B cell (primary cell): ENCODE measurements around the gene SYNE1. TPM values are rescaled to one million over a fixed set of nuclear protein-coding genes. Genes with fewer than 3 reads are reported as not detected.

Source experiments
- ATAC-seq: fragments of 200-7000 bp; cut with Tn5 transposase; one replicate; pipeline ENCODE4 v1.10.0; 2021; ENCODE audit warnings: low read depth, mild to moderate bottlenecking, moderate number of reproducible peaks, moderate library complexity
- CTCF ChIA-PET: fragments of 350-600 bp; sonication (Branson Sonifier 250); formaldehyde crosslinking; loops from one replicate; lab custom pipeline; 2021; ENCODE audit warnings: antibody characterized with exemption, inconsistent platforms; lab: Charles Lee
- POLR2A ChIA-PET: fragments of 350-600 bp; sonication (Branson Sonifier 250); formaldehyde crosslinking; loops from one replicate; lab custom pipeline; 2021; ENCODE audit warnings: antibody characterized with exemption; lab: Charles Lee
- DNase-seq: peaks from one replicate; pipeline ENCODE4 v3.0.0; 2013
- H2AFZ ChIP-seq: 2 replicates; pipeline ENCODE4 v1.6.1; 2012; ENCODE audit warnings: mild to moderate bottlenecking, low read depth, low read length; ENCODE audit not compliant: insufficient read depth, poor library complexity, severe bottlenecking
- H3K27ac ChIP-seq, 2 donors: 1 replicate in 1 of 2; 2 replicates in 1 of 2; pipeline ENCODE4 v1.5.1; 2012 to 2013; ENCODE audit warnings: low read length in 2 of 2, mild to moderate bottlenecking in 2 of 2, moderate library complexity in 1 of 2
- H3K27me3 ChIP-seq, 4 experiments: fragments of 200-600 bp in 1 of 4; sonication (generic) in 1 of 4; replicated peaks in 1 of 4; 1 replicate in 2 of 4; 2 replicates in 2 of 4; pipeline versions ENCODE4 v1.6.1 to v1.7.0; 2013 to 2016; ENCODE audit warnings: low read length in 3 of 4, mild to moderate bottlenecking in 2 of 4, mixed read lengths in 1 of 4, moderate library complexity in 1 of 4; ENCODE audit not compliant: insufficient read depth in 4 of 4, control insufficient read depth in 3 of 4; ENCODE audit errors: control extremely low read depth in 1 of 4
- H3K36me3 ChIP-seq, 2 experiments: replicated peaks in 1 of 2; 1 replicate in 1 of 2; 2 replicates in 1 of 2; pipeline versions ENCODE4 v1.6.1 to v1.7.1; 2013; ENCODE audit warnings: low read length in 1 of 2; ENCODE audit not compliant: insufficient read depth in 2 of 2, control insufficient read depth in 1 of 2; ENCODE audit errors: control extremely low read depth in 1 of 2, extremely low read depth in 1 of 2
- H3K4me1 ChIP-seq, 2 donors: fragments of 200-600 bp in 1 of 2; sonication (generic) in 1 of 2; 1 replicate in 1 of 2; 2 replicates in 1 of 2; pipeline versions ENCODE4 v1.5.1 to v1.6.1; 2013 to 2017; ENCODE audit warnings: low read length in 2 of 2; ENCODE audit not compliant: control insufficient read depth in 2 of 2, insufficient read depth in 2 of 2
- H3K4me2 ChIP-seq: replicated peaks from 2 replicates; pipeline ENCODE3; 2012; ENCODE audit warnings: mild to moderate bottlenecking, low read depth, low read length; ENCODE audit not compliant: poor library complexity, severe bottlenecking
- H3K4me3 ChIP-seq, 5 experiments: fragments of 200-600 bp in 1 of 5; sonication (generic) in 1 of 5; 1 replicate in 3 of 5; 2 replicates in 2 of 5; pipeline versions ENCODE4 v1.5.1 to v1.7.0; 2011 to 2016; ENCODE audit warnings: low read length in 4 of 5, mild to moderate bottlenecking in 4 of 5, low read depth in 2 of 5, control low read depth in 1 of 5, moderate library complexity in 1 of 5; ENCODE audit not compliant: insufficient read depth in 1 of 5; ENCODE audit errors: control extremely low read depth in 1 of 5, extremely low read depth in 1 of 5
- H3K79me2 ChIP-seq: fragments of 200-600 bp; sonication (generic); one replicate; pipeline ENCODE4 v1.6.0; 2016; ENCODE audit warnings: low read length; ENCODE audit not compliant: control insufficient read depth, insufficient read depth
- H3K9ac ChIP-seq: fragments of 200-600 bp; sonication (generic); 2 replicates; pipeline ENCODE4 v1.6.1; 2017; ENCODE audit warnings: mild to moderate bottlenecking, low read length, moderate library complexity
- H3K9me3 ChIP-seq, 3 donors: one replicate each; pipeline versions ENCODE4 v1.6.1 to v1.7.1; 2013; ENCODE audit warnings: low read length in 2 of 3; ENCODE audit not compliant: control insufficient read depth in 2 of 3, insufficient read depth in 1 of 3; ENCODE audit errors: control extremely low read depth in 1 of 3
- H4K20me1 ChIP-seq: 2 replicates; pipeline ENCODE4 v1.6.0; 2012; ENCODE audit warnings: mild to moderate bottlenecking, low read length; ENCODE audit not compliant: insufficient read depth, control insufficient read depth, poor library complexity, severe bottlenecking
- H3K27ac Mint-ChIP-seq: one replicate; pipeline ENCODE4 v1.8.0; 2021; ENCODE audit warnings: mixed read lengths
- H3K27me3 Mint-ChIP-seq: one replicate; pipeline ENCODE4 v1.8.0; 2021; ENCODE audit warnings: mixed read lengths
- H3K4me1 Mint-ChIP-seq: one replicate; pipeline ENCODE4 v1.8.0; 2021; ENCODE audit warnings: mixed read lengths
- H3K4me3 Mint-ChIP-seq: one replicate; pipeline ENCODE4 v1.8.0; 2021; ENCODE audit warnings: mixed read lengths
- H3K9me3 Mint-ChIP-seq: one replicate; pipeline ENCODE4 v1.8.0; 2022; ENCODE audit warnings: mixed read lengths; ENCODE audit not compliant: insufficient read depth
- CTCF ChIP-seq: fragments of 200-600 bp; IDR thresholded peaks from one replicate; pipeline ENCODE4 v1.8.0; 2022; ENCODE audit warnings: antibody characterized with exemption, mild to moderate bottlenecking
- EZH2 ChIP-seq: IDR thresholded peaks from 2 replicates; pipeline ENCODE4 v1.6.1; 2012; ENCODE audit warnings: borderline replicate concordance, low read depth, mild to moderate bottlenecking, moderate library complexity, low read length; ENCODE audit not compliant: insufficient read depth, poor library complexity, severe bottlenecking
- WGBS: methylation state at CpG from one replicate; pipeline ENCODE4 v1.1.5; 2013; ENCODE audit warnings: missing lambda C conversion rate; ENCODE audit not compliant: insufficient coverage; 5-methylcytosine and 5-hydroxymethylcytosine counted together
- intact Hi-C: fragments of 100-400 bp; cut with micrococcal nuclease; formaldehyde crosslinking; loops from one replicate; pipeline ENCODE4 v1.10.0; 2022
- polyA plus RNA-seq: library from polyadenylated mRNA; depleted of rRNA; stranded (reverse); fragments of >200 nt; gene quantifications from 2 replicates; pipeline ENCODE4 v1.2.3, GENCODE V29; 2012
- total RNA-seq, 2 donors: library from RNA; stranded (reverse); fragments of 120-200 nt in 1 of 2; gene quantifications; 1 replicate in 1 of 2; 2 replicates in 1 of 2; pipeline versions ENCODE4 v1.2.3 to v1.2.4, GENCODE V29; 2013 to 2022

SYNE1 gene
- total and polyA plus RNA-seq, 2 donors (not counting 1 experiment from before 2014, with no cell fraction given) = 49.2 to 108 TPM

GRCh38 chr6:152316024-152316423 is 321.1 kb downstream of the SYNE1 start:
- peaks cover 5% of the 10 kb centered on the region for H3K27me3 Mint-ChIP-seq
- no peak overlapping the region for H3K27ac Mint-ChIP-seq
- intact Hi-C loops = no loop called here
- H3K9me3 ChIP-seq = no peaks in the 10 kb centered on the region
- WGBS = 71% methylated on average over 6 of the region's 7 CpGs
- no peaks in the 10 kb centered on the region for H3K79me2 ChIP-seq
- no peaks in the 10 kb centered on the region for H3K9me3 Mint-ChIP-seq
- H3K27ac ChIP-seq = no peak overlapping the region
- peaks cover 0 to 5% of the 10 kb centered on the region in 2 donors for H3K4me1 ChIP-seq
- H3K36me3 ChIP-seq = no peaks in the 10 kb centered on the region
- peaks cover 7% of the 10 kb centered on the region for H3K4me1 Mint-ChIP-seq
- no peak overlapping the region for H2AFZ ChIP-seq
- H4K20me1 ChIP-seq = no peaks in the 10 kb centered on the region
- no peak overlapping the region for H3K9ac ChIP-seq
- H3K27me3 ChIP-seq = no peaks in the 10 kb centered on the region
- ATAC-seq (no peak), DNase-seq (no peak)
- ChIA-PET CTCF (interaction anchor here (1.2 to 3.7 kb wide), 3 partner anchors 14 to 21 kb away, joined by 3 to 21 read pairs (median 7); no protein-coding TSS in a partner anchor), POLR2A (no interaction called here)
- H3K4me3 ChIP-seq = no peak overlapping the region
- no peak for TF ChIP-seq CTCF
- no peak for TF ChIP-seq EZH2
- no peak overlapping the region for H3K4me2 ChIP-seq
- H3K4me3 Mint-ChIP-seq = no peak overlapping the region

GRCh38 chr6:152314483-152314832 is 322.7 kb downstream of the SYNE1 start:
- WGBS = 100% methylated on average over 5 of the region's 5 CpGs
- Histone ChIP-seq H2AFZ (no peak overlapping the region), H3K79me2 (no peaks in the 10 kb centered on the region), H3K36me3 (no peaks in the 10 kb centered on the region), H4K20me1 (no peaks in the 10 kb centered on the region), H3K9me3 (no peaks in the 10 kb centered on the region), H3K27me3 (no peaks in the 10 kb centered on the region), H3K4me3 (no peak overlapping the region), H3K27ac (no peak overlapping the region), H3K4me2 (no peak overlapping the region), H3K9ac (no peak overlapping the region), H3K4me1 (peaks cover 0 to 5% of the 10 kb centered on the region in 2 donors)
- H3K27ac Mint-ChIP-seq = no peak overlapping the region
- ATAC-seq (no peak), DNase-seq (no peak)
- H3K9me3 Mint-ChIP-seq = no peaks in the 10 kb centered on the region
- intact Hi-C loops = no loop called here
- no peak overlapping the region for H3K4me3 Mint-ChIP-seq
- POLR2A ChIA-PET = no interaction called here
- CTCF ChIA-PET = interaction anchor here (0.6 kb wide), 1 partner anchor 22 kb away, joined by 3 read pairs; no protein-coding TSS in a partner anchor
- peaks cover 4% of the 10 kb centered on the region for H3K27me3 Mint-ChIP-seq
- no peak for TF ChIP-seq EZH2
- TF ChIP-seq CTCF = no peak
- peaks cover 7% of the 10 kb centered on the region for H3K4me1 Mint-ChIP-seq
